ENCODE results near the gene SMARCA2. TPM values are rescaled to one million over a fixed set of nuclear protein-coding genes. Genes with fewer than 3 reads are reported as not detected.

The SMARCA2 gene
- total and polyA plus RNA-seq, 2 donors (not counting 1 experiment from before 2014, with no cell fraction given) = 75.3 to 250 TPM

DNA sequence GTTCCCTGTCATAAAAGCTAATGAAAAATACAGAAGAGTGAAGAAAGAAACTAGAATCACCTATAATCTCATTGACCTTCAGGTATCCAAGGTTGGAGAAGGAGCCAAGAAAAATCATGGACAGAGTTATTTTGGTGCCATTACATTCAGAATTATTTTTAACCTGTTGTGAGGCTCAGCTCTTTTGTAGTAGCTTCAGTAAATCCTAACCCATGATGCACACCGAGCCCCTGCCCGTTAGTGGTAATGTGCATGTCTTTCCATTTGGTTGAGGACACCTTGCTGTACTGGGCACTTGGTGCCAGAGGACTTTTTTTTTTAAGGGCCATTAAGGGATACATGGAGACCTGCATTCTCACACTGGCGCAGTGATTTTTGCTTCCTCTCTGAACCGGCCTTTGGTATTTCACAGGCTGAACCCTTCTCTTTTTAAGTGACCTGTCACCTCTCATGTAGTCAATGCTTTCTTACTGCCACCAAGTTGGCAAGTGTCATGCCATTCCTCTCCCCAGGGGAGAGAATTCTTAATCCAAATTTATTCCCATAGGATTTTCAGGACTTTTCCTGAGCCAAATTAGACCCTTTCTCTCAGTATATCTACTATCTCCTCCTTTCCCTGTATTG, 125.6 kb downstream of the SMARCA2 start:
- 94% methylated on average over 4 of the region's 4 CpGs for WGBS (ENCODE audit: insufficient coverage)
- H3K36me3 ChIP-seq (replicated peaks in 1 of 2; ENCODE audit: control extremely low read depth in 1 of 2, control insufficient read depth in 1 of 2, extremely low read depth in 1 of 2, insufficient read depth in 2 of 2, low read length in 1 of 2) = peaks cover 0 to 31% of the 10 kb centered on the region in 2 experiments
- H3K9me3 Mint-ChIP-seq (ENCODE audit: insufficient read depth) = no peaks in the 10 kb centered on the region
- intact Hi-C loops (cut with micrococcal nuclease) = no loop called here
- H3K27ac Mint-ChIP-seq = no peak overlapping the region
- ChIA-PET CTCF (interaction anchor here (1.0 kb wide), 1 partner anchor 34 kb away, joined by 3 read pairs; no protein-coding TSS in a partner anchor), POLR2A (no interaction called here)
- H3K79me2 ChIP-seq (ENCODE audit: control insufficient read depth, insufficient read depth, low read length) = peaks cover 96% of the 10 kb centered on the region
- H3K9ac ChIP-seq (ENCODE audit: low read length) = no peak overlapping the region
- peaks cover 16% of the 10 kb centered on the region for H3K4me1 Mint-ChIP-seq
- H2AFZ ChIP-seq (ENCODE audit: insufficient read depth, low read depth, low read length, poor library complexity, severe bottlenecking) = no peak overlapping the region
- H3K4me2 ChIP-seq (replicated peaks; ENCODE audit: low read depth, low read length, poor library complexity, severe bottlenecking) = no peak overlapping the region
- ATAC-seq (ENCODE audit: low read depth) (no peak), DNase-seq (no peak)
- H3K9me3 ChIP-seq (ENCODE audit: control extremely low read depth in 1 of 3, control insufficient read depth in 2 of 3, insufficient read depth in 1 of 3, low read length in 2 of 3) = no peaks in the 10 kb centered on the region
- no peak overlapping the region for H3K4me3 ChIP-seq (ENCODE audit: control extremely low read depth in 1 of 5, extremely low read depth in 1 of 5, insufficient read depth in 1 of 5, low read depth in 2 of 5, low read length in 4 of 5)
- H3K4me3 Mint-ChIP-seq = no peak overlapping the region
- no peaks in the 10 kb centered on the region for H3K27me3 ChIP-seq (replicated peaks in 1 of 4; ENCODE audit: control extremely low read depth in 1 of 4, control insufficient read depth in 3 of 4, insufficient read depth in 4 of 4, low read length in 3 of 4)
- peaks cover 55% of the 10 kb centered on the region for H4K20me1 ChIP-seq (ENCODE audit: control insufficient read depth, insufficient read depth, low read length, poor library complexity, severe bottlenecking)
- H3K4me1 ChIP-seq (ENCODE audit: control insufficient read depth in 2 of 2, insufficient read depth in 2 of 2, low read length in 2 of 2) = peaks cover 0 to 3% of the 10 kb centered on the region in 2 donors
- no peaks in the 10 kb centered on the region for H3K27me3 Mint-ChIP-seq
- TF ChIP-seq, protein P1, sequence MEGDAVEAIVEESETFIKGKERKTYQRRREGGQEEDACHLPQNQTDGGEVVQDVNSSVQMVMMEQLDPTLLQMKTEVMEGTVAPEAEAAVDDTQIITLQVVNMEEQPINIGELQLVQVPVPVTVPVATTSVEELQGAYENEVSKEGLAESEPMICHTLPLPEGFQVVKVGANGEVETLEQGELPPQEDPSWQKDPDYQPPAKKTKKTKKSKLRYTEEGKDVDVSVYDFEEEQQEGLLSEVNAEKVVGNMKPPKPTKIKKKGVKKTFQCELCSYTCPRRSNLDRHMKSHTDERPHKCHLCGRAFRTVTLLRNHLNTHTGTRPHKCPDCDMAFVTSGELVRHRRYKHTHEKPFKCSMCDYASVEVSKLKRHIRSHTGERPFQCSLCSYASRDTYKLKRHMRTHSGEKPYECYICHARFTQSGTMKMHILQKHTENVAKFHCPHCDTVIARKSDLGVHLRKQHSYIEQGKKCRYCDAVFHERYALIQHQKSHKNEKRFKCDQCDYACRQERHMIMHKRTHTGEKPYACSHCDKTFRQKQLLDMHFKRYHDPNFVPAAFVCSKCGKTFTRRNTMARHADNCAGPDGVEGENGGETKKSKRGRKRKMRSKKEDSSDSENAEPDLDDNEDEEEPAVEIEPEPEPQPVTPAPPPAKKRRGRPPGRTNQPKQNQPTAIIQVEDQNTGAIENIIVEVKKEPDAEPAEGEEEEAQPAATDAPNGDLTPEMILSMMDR (IDR thresholded peaks at IDR 0.05) = no peak
- no peak for TF ChIP-seq EZH2 (IDR thresholded peaks at IDR 0.05; ENCODE audit: borderline replicate concordance, insufficient read depth, low read depth, low read length, poor library complexity, severe bottlenecking)
- H3K27ac ChIP-seq (ENCODE audit: low read length in 2 of 2) = no peak overlapping the region

DNA sequence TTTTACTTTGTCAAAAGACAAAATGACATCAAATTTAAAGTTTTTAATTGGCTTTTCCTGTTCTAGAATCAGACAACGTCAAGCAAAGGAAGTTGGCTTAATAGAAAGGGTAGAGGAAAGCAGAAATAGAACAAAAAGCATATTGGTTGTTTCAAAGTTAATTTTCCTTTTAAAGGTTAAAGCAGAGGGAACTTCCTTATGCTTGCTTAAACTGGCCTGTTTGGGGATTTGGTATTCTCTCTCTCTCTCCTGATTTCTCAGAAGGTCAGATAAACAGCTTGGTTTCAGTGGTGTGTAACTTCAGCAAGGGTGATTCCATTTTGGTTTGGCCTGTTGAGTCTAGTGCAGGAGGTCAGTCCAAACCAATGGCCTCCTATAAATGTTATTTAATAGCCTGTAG, 127.1 kb downstream of the SMARCA2 start:
- POLR2A ChIA-PET = no interaction called here
- CTCF ChIA-PET = no interaction called here
- H3K4me1 Mint-ChIP-seq = peaks cover 25% of the 10 kb centered on the region

More for the DNA sequence above, 127.1 kb downstream of the SMARCA2 start:
- Mint-ChIP-seq H3K27me3 (no peaks in the 10 kb centered on the region), H3K4me3 (no peak overlapping the region), H3K27ac (no peak overlapping the region), H3K9me3 (ENCODE audit: insufficient read depth) (no peaks in the 10 kb centered on the region)
- TF ChIP-seq, protein P1 (IDR thresholded peaks at IDR 0.05) = no peak
- TF ChIP-seq EZH2 (IDR thresholded peaks at IDR 0.05; ENCODE audit: borderline replicate concordance, insufficient read depth, low read depth, low read length, poor library complexity, severe bottlenecking) = no peak
- no peak overlapping the region for H3K4me2 ChIP-seq (replicated peaks; ENCODE audit: low read depth, low read length, poor library complexity, severe bottlenecking)
- no peak overlapping the region for H3K4me3 ChIP-seq (ENCODE audit: control extremely low read depth in 1 of 5, extremely low read depth in 1 of 5, insufficient read depth in 1 of 5, low read depth in 2 of 5, low read length in 4 of 5)
- no CpG with 5 or more reads among the region's 1 CpG for WGBS (ENCODE audit: insufficient coverage)
- peaks cover 57% of the 10 kb centered on the region for H4K20me1 ChIP-seq (ENCODE audit: control insufficient read depth, insufficient read depth, low read length, poor library complexity, severe bottlenecking)
- H3K4me1 ChIP-seq (ENCODE audit: control insufficient read depth in 2 of 2, insufficient read depth in 2 of 2, low read length in 2 of 2) = peaks cover 0 to 3% of the 10 kb centered on the region in 2 donors
- ATAC-seq (ENCODE audit: low read depth) = no peak
- no peak for DNase-seq
- no peak overlapping the region for H3K9ac ChIP-seq (ENCODE audit: low read length)
- peaks cover 0 to 27% of the 10 kb centered on the region in 2 experiments for H3K36me3 ChIP-seq (replicated peaks in 1 of 2; ENCODE audit: control extremely low read depth in 1 of 2, control insufficient read depth in 1 of 2, extremely low read depth in 1 of 2, insufficient read depth in 2 of 2, low read length in 1 of 2)
- H2AFZ ChIP-seq (ENCODE audit: insufficient read depth, low read depth, low read length, poor library complexity, severe bottlenecking) = no peak overlapping the region
- H3K27ac ChIP-seq (ENCODE audit: low read length in 2 of 2) = no peak overlapping the region
- no peaks in the 10 kb centered on the region for H3K9me3 ChIP-seq (ENCODE audit: control extremely low read depth in 1 of 3, control insufficient read depth in 2 of 3, insufficient read depth in 1 of 3, low read length in 2 of 3)
- no peaks in the 10 kb centered on the region for H3K27me3 ChIP-seq (replicated peaks in 1 of 4; ENCODE audit: control extremely low read depth in 1 of 4, control insufficient read depth in 3 of 4, insufficient read depth in 4 of 4, low read length in 3 of 4)
- H3K79me2 ChIP-seq (ENCODE audit: control insufficient read depth, insufficient read depth, low read length) = peaks cover 97% of the 10 kb centered on the region
- intact Hi-C loops (cut with micrococcal nuclease) = no loop called here
